Mesenchymal stem cell (in vitro differentiated cells and primary cell): ENCODE data around the gene INSIG1.

Source experiments
- DNase-seq: peaks from one replicate; pipeline ENCODE4 v3.0.0-alpha.2; 2013
- H2AFZ ChIP-seq: one replicate; pipeline ENCODE4 v1.6.1; 2013; ENCODE audit warnings: low read depth, mild to moderate bottlenecking, control low read depth, inconsistent platforms, low read length, moderate library complexity
- H2AK5ac ChIP-seq: 2 replicates; pipeline ENCODE4 v1.6.1; 2013; ENCODE audit warnings: low read length, moderate library complexity, mild to moderate bottlenecking, inconsistent platforms; ENCODE audit not compliant: severe bottlenecking
- H2BK120ac ChIP-seq: one replicate; pipeline ENCODE4 v1.6.1; 2013; ENCODE audit warnings: low read depth, mild to moderate bottlenecking, inconsistent platforms, low read length, moderate library complexity
- H2BK12ac ChIP-seq, 2 experiments: one replicate each; pipeline ENCODE4 v1.6.1; 2013; ENCODE audit warnings: inconsistent platforms in 2 of 2, low read length in 2 of 2, mild to moderate bottlenecking in 2 of 2, moderate library complexity in 2 of 2, control low read depth in 1 of 2
- H2BK15ac ChIP-seq: one replicate; pipeline ENCODE4 v1.6.1; 2013; ENCODE audit warnings: mild to moderate bottlenecking, low read depth, inconsistent platforms; ENCODE audit not compliant: poor library complexity, severe bottlenecking
- H2BK5ac ChIP-seq: 2 replicates; pipeline ENCODE4 v1.6.1; 2013; ENCODE audit warnings: low read depth, mild to moderate bottlenecking, low read length, control low read depth, inconsistent platforms; ENCODE audit not compliant: poor library complexity, severe bottlenecking
- H3K14ac ChIP-seq, 2 experiments: one replicate each; pipeline ENCODE4 v1.6.1; 2013; ENCODE audit warnings: inconsistent platforms in 2 of 2, low read length in 2 of 2, control low read depth in 1 of 2, mild to moderate bottlenecking in 1 of 2, moderate library complexity in 1 of 2
- H3K18ac ChIP-seq, 2 experiments: one replicate each; pipeline ENCODE4 v1.6.1; 2013; ENCODE audit warnings: inconsistent platforms in 2 of 2, low read length in 2 of 2, control low read depth in 1 of 2, low read depth in 1 of 2, mild to moderate bottlenecking in 1 of 2
- H3K23ac ChIP-seq, 2 experiments: one replicate each; pipeline ENCODE4 v1.6.1; 2013; ENCODE audit warnings: inconsistent platforms in 2 of 2, low read length in 2 of 2, mild to moderate bottlenecking in 2 of 2, moderate library complexity in 2 of 2, control low read depth in 1 of 2
- H3K27ac ChIP-seq: 2 replicates; pipeline ENCODE4 v1.5.1; 2013; ENCODE audit warnings: mild to moderate bottlenecking, moderate library complexity, low read length, control low read depth, inconsistent platforms; ENCODE audit not compliant: poor library complexity, severe bottlenecking
- H3K27me3 ChIP-seq, 2 experiments: 2 replicates each; pipeline versions ENCODE4 v1.6.1 to v1.7.0; 2013; ENCODE audit warnings: low read length in 2 of 2, mild to moderate bottlenecking in 2 of 2, moderate library complexity in 2 of 2, control low read depth in 1 of 2, inconsistent platforms in 1 of 2; ENCODE audit not compliant: control insufficient read depth in 1 of 2, insufficient read depth in 1 of 2
- H3K36me3 ChIP-seq, 2 experiments: 2 replicates each; pipeline versions ENCODE4 v1.6.1 to v1.7.0; 2013; ENCODE audit warnings: low read length in 2 of 2, control low read depth in 1 of 2, inconsistent platforms in 1 of 2, low read depth in 1 of 2, mild to moderate bottlenecking in 1 of 2; ENCODE audit not compliant: insufficient read depth in 2 of 2, control insufficient read depth in 1 of 2
- H3K4ac ChIP-seq, 2 experiments: one replicate each; pipeline ENCODE4 v1.6.1; 2013; ENCODE audit warnings: inconsistent platforms in 2 of 2, low read length in 2 of 2, mild to moderate bottlenecking in 2 of 2, moderate library complexity in 2 of 2, control low read depth in 1 of 2, low read depth in 1 of 2
- H3K4me1 ChIP-seq: 2 replicates; pipeline ENCODE4 v1.6.1; 2013; ENCODE audit warnings: low read depth, low read length, control low read depth; ENCODE audit not compliant: control insufficient read depth, insufficient read depth
- H3K4me2 ChIP-seq: 2 replicates; pipeline ENCODE4 v1.6.1; 2013; ENCODE audit warnings: low read length, mild to moderate bottlenecking, inconsistent platforms; ENCODE audit not compliant: poor library complexity, severe bottlenecking
- H3K4me3 ChIP-seq, 2 experiments: 2 replicates each; pipeline versions ENCODE4 v1.5.1 to v1.7.0; 2013; ENCODE audit warnings: low read length in 2 of 2, mild to moderate bottlenecking in 2 of 2, control low read depth in 1 of 2, low read depth in 1 of 2; ENCODE audit not compliant: insufficient read depth in 1 of 2
- H3K79me1 ChIP-seq: replicated peaks from 2 replicates; pipeline ENCODE4 v1.6.1; 2013; ENCODE audit warnings: mild to moderate bottlenecking, control low read depth, low read length, inconsistent platforms; ENCODE audit not compliant: poor library complexity, severe bottlenecking
- H3K9ac ChIP-seq: 2 replicates; pipeline ENCODE4 v1.7.0; 2013; ENCODE audit warnings: mild to moderate bottlenecking, low read length, moderate library complexity
- H3K9me3 ChIP-seq: 2 replicates; pipeline ENCODE4 v1.7.0; 2013; ENCODE audit warnings: mild to moderate bottlenecking, low read length; ENCODE audit not compliant: control insufficient read depth
- H4K8ac ChIP-seq: one replicate; pipeline ENCODE4 v1.6.1; 2013; ENCODE audit warnings: inconsistent platforms, mild to moderate bottlenecking, low read length, moderate library complexity
- H4K91ac ChIP-seq: one replicate; pipeline ENCODE4 v1.6.1; 2013; ENCODE audit warnings: mild to moderate bottlenecking, low read length, inconsistent platforms
- WGBS: methylation state at CpG from one replicate; pipeline ENCODE4 v1.1.7; 2013; ENCODE audit warnings: mixed read lengths; 5-methylcytosine and 5-hydroxymethylcytosine counted together

The INSIG1 gene

GRCh38 chr7:155322530-155322929, 24.9 kb downstream of the INSIG1 start:
- Histone ChIP-seq H3K4me1 (peaks cover 2% of the 10 kb centered on the region), H3K27me3 (peaks cover 13 to 18% of the 10 kb centered on the region in 2 experiments), H3K79me1 (no peaks in the 10 kb centered on the region), H3K27ac (no peak overlapping the region), H3K9me3 (peaks cover 4% of the 10 kb centered on the region), H2BK5ac (no peak overlapping the region), H4K8ac (no peak overlapping the region), H3K4me3 (no peak overlapping the region), H3K23ac (no peak overlapping the region), H2AFZ (no peak overlapping the region), H3K18ac (no peak overlapping the region), H2BK15ac (no peak overlapping the region), H2AK5ac (no peak overlapping the region), H3K36me3 (no peaks in the 10 kb centered on the region), H2BK12ac (no peak overlapping the region), H2BK120ac (no peak overlapping the region), H3K14ac (no peak overlapping the region), H4K91ac (no peak overlapping the region), H3K4ac (no peak overlapping the region), H3K4me2 (no peak overlapping the region), H3K9ac (no peak overlapping the region)
- 65% methylated on average over 9 of the region's 10 CpGs for WGBS
- no peak for DNase-seq

- no peak overlapping the region for H2AK5ac ChIP-seq
- H3K4me1 ChIP-seq: peaks cover 2% of the 10 kb centered on the region
- peaks cover 4% of the 10 kb centered on the region for H3K9me3 ChIP-seq
- H3K18ac ChIP-seq: no peak overlapping the region
- DNase-seq: no peak
- no peak overlapping the region for H4K91ac ChIP-seq
- H3K23ac ChIP-seq: no peak overlapping the region
- H2BK15ac ChIP-seq: no peak overlapping the region
- no peak overlapping the region for H2BK5ac ChIP-seq
- no peak overlapping the region for H3K4ac ChIP-seq
- H3K4me3 ChIP-seq: no peak overlapping the region
- no peaks in the 10 kb centered on the region for H3K79me1 ChIP-seq
- H4K8ac ChIP-seq: no peak overlapping the region
- H2BK12ac ChIP-seq: no peak overlapping the region
- H3K27ac ChIP-seq: no peak overlapping the region
- peaks cover 13 to 23% of the 10 kb centered on the region in 2 experiments for H3K27me3 ChIP-seq
- no peak overlapping the region for H2BK120ac ChIP-seq
- no peak overlapping the region for H3K14ac ChIP-seq
- H3K9ac ChIP-seq: no peak overlapping the region
- H3K4me2 ChIP-seq: no peak overlapping the region
- H3K36me3 ChIP-seq: no peaks in the 10 kb centered on the region
- H2AFZ ChIP-seq: no peak overlapping the region
These were observed 25.4 kb downstream of the INSIG1 start for GRCh38 chr7:155323001-155323638.

- no peak overlapping the region for H4K8ac ChIP-seq
- no peak overlapping the region for H3K14ac ChIP-seq
- H2BK5ac ChIP-seq: no peak overlapping the region
- peaks cover 18 to 24% of the 10 kb centered on the region in 2 experiments for H3K27me3 ChIP-seq
- H3K79me1 ChIP-seq: no peaks in the 10 kb centered on the region
- no peak overlapping the region for H3K9ac ChIP-seq
- 90% methylated on average over 19 of the region's 19 CpGs for WGBS
- H3K9me3 ChIP-seq: peaks cover 4% of the 10 kb centered on the region
- H2AFZ ChIP-seq: no peak overlapping the region
- no peak for DNase-seq
- H3K18ac ChIP-seq: no peak overlapping the region
- H3K27ac ChIP-seq: no peak overlapping the region
- no peak overlapping the region for H3K4ac ChIP-seq
- H3K4me2 ChIP-seq: no peak overlapping the region
- H2BK120ac ChIP-seq: no peak overlapping the region
- no peak overlapping the region for H4K91ac ChIP-seq
- no peak overlapping the region for H2BK12ac ChIP-seq
- no peak overlapping the region for H3K23ac ChIP-seq
- H3K36me3 ChIP-seq: no peaks in the 10 kb centered on the region
- H3K4me3 ChIP-seq: no peak overlapping the region
- peaks cover 2% of the 10 kb centered on the region for H3K4me1 ChIP-seq
- no peak overlapping the region for H2AK5ac ChIP-seq
- no peak overlapping the region for H2BK15ac ChIP-seq
These were observed 26.6 kb downstream of the INSIG1 start for GRCh38 chr7:155324012-155324917.

GRCh38 chr7:155324918-155325235, 27.2 kb downstream of the INSIG1 start:
- H4K8ac ChIP-seq: no peak overlapping the region
- H3K36me3 ChIP-seq: no peaks in the 10 kb centered on the region
- no peak overlapping the region for H2BK5ac ChIP-seq
- peaks cover 4% of the 10 kb centered on the region for H3K9me3 ChIP-seq
- H2BK12ac ChIP-seq: no peak overlapping the region
- no peak overlapping the region for H3K4me2 ChIP-seq
- peaks cover 18 to 25% of the 10 kb centered on the region in 2 experiments for H3K27me3 ChIP-seq
- no peak overlapping the region for H3K4ac ChIP-seq
- H3K4me3 ChIP-seq: no peak overlapping the region
- WGBS: no CpG with 5 or more reads among the region's 2 CpGs
- H3K4me1 ChIP-seq: peaks cover 2% of the 10 kb centered on the region
- no peaks in the 10 kb centered on the region for H3K79me1 ChIP-seq
- H2BK15ac ChIP-seq: no peak overlapping the region
- no peak overlapping the region for H4K91ac ChIP-seq
- H3K27ac ChIP-seq: no peak overlapping the region
- H3K14ac ChIP-seq: no peak overlapping the region
- no peak overlapping the region for H2AFZ ChIP-seq
- H2BK120ac ChIP-seq: no peak overlapping the region
- no peak overlapping the region for H3K18ac ChIP-seq
- H3K9ac ChIP-seq: no peak overlapping the region
- no peak overlapping the region for H2AK5ac ChIP-seq
- DNase-seq: no peak
- H3K23ac ChIP-seq: no peak overlapping the region
